Measurements from ENCODE around the gene UBTF.

Gene UBTF

DNA sequence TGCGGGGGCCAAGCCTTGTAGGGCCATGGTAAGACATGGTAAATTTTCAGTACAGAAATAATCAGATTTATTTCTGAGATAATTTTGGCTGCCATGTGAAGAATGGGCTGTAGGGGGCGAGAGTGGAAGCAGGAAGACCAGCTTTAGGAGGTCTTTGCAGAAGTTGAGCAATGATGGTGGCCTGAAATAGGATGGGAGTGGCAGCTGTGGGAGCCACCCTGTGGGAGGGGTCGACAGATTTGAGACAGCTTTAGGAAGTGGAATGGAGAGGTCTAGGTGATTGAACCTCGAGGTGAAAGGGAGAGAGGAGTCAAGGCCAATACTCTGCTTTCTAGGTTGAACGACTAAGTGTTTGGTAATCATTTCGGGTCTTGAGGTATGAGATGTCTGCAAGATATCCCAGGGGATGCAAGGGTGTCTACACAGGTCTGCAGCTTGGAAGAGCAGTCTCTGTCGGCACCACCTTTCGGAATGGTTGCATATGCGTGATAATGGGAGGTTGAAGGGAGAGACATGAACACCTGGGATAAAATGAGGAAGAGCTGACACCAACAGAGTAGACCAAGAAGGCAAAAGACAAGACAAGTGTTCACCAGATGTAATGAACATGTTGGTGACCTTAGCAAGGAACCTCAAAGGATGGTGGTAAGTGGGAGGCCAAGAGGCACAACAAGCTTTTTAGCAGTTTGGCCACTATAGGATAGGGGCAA is 15.6 kb downstream of the UBTF start:
- H3K9ac ChIP-seq (ENCODE audit: low read depth, low read length): no peak overlapping the region
- peaks cover 23% of the 10 kb centered on the region for H3K36me3 ChIP-seq (ENCODE audit: insufficient read depth, low read length)
- no peak overlapping the region for H3K27ac ChIP-seq (ENCODE audit: low read depth, low read length)
- peaks cover 8% of the 10 kb centered on the region for H3K4me1 ChIP-seq (ENCODE audit: insufficient read depth, low read length)
- no peaks in the 10 kb centered on the region for H3K27me3 ChIP-seq (ENCODE audit: insufficient read depth, low read length)
- H3K9me3 ChIP-seq (ENCODE audit: insufficient read depth, low read depth, low read length): no peaks in the 10 kb centered on the region
- no peak overlapping the region for H3K4me3 ChIP-seq (ENCODE audit: low read length)
- WGBS: 55% methylated on average over 9 of the region's 9 CpGs

DNA sequence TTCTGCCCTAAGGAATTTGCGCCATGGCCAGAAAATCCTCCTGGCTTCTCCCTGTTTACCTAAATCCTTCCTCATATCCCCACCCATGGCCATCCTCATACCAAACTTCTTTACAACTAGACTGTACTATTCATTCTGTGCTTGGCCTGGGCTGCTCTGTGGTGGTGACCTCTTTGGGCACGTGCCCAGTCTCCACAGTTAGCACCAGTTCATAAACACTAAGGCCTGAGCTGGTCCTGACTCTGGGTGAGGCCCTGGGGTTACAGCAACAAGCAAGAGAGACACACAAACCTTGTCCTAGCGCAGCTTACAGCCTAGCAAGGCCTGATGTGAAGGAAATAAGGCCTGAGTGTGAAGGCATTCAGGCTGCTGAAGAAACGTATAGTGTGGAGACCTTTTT is 16.7 kb downstream of the UBTF start:
- H3K27me3 ChIP-seq (ENCODE audit: insufficient read depth, low read length): no peaks in the 10 kb centered on the region
- no peak overlapping the region for H3K27ac ChIP-seq (ENCODE audit: low read depth, low read length)
- WGBS: 90% methylated on average over 4 of the region's 4 CpGs
- H3K9ac ChIP-seq (ENCODE audit: low read depth, low read length): no peak overlapping the region
- H3K4me3 ChIP-seq (ENCODE audit: low read length): no peak overlapping the region
- H3K9me3 ChIP-seq (ENCODE audit: insufficient read depth, low read depth, low read length): no peaks in the 10 kb centered on the region
- H3K4me1 ChIP-seq (ENCODE audit: insufficient read depth, low read length): peaks cover 13% of the 10 kb centered on the region
- peaks cover 14% of the 10 kb centered on the region for H3K36me3 ChIP-seq (ENCODE audit: insufficient read depth, low read length)

DNA sequence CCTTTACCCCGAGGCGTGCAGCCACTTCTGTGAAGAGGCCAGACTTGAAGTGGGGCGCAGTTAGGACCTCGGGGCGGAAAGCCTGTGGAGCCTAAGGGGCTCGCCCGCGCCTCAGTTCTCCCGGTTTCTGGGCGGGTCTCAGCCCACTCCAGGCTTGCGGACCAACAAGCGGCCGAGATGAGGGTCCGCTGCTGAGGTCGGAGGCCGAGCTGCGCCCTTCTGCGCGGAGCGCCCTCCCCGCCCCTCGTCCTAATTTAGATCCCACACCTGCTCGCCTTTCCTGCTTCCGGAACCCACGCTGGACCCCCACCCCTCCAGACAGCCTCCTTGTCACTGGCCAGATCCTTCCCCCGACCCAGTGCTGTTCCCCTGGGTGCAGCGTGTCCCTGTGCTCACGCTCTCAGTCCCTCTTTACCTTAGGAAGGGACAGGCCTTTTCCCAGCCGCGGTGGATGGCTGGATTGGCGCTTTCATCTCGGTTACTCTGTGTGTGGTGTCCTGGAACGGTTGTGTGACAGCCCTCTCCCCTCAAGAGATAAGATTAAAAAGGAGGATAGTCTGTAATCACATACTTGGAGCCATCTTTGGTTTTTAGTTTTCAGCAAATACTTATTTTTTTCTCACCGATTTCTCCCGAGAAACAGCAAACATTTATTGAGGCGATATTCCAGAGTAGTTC is 18.9 kb downstream of the UBTF start:
- peak overlapping the region; percentile 71 for H3K4me3 ChIP-seq (ENCODE audit: low read length)
- peaks cover 22% of the 10 kb centered on the region for H3K36me3 ChIP-seq (ENCODE audit: insufficient read depth, low read length)
- H3K27ac ChIP-seq (ENCODE audit: low read depth, low read length): peak overlapping the region; percentile 89
- peak overlapping the region; percentile 83 for H3K9ac ChIP-seq (ENCODE audit: low read depth, low read length)
- peaks cover 13% of the 10 kb centered on the region for H3K4me1 ChIP-seq (ENCODE audit: insufficient read depth, low read length)
- H3K27me3 ChIP-seq (ENCODE audit: insufficient read depth, low read length): no peaks in the 10 kb centered on the region
- H3K9me3 ChIP-seq (ENCODE audit: insufficient read depth, low read depth, low read length): no peaks in the 10 kb centered on the region
- WGBS: 10% methylated on average over 36 of the region's 36 CpGs

DNA sequence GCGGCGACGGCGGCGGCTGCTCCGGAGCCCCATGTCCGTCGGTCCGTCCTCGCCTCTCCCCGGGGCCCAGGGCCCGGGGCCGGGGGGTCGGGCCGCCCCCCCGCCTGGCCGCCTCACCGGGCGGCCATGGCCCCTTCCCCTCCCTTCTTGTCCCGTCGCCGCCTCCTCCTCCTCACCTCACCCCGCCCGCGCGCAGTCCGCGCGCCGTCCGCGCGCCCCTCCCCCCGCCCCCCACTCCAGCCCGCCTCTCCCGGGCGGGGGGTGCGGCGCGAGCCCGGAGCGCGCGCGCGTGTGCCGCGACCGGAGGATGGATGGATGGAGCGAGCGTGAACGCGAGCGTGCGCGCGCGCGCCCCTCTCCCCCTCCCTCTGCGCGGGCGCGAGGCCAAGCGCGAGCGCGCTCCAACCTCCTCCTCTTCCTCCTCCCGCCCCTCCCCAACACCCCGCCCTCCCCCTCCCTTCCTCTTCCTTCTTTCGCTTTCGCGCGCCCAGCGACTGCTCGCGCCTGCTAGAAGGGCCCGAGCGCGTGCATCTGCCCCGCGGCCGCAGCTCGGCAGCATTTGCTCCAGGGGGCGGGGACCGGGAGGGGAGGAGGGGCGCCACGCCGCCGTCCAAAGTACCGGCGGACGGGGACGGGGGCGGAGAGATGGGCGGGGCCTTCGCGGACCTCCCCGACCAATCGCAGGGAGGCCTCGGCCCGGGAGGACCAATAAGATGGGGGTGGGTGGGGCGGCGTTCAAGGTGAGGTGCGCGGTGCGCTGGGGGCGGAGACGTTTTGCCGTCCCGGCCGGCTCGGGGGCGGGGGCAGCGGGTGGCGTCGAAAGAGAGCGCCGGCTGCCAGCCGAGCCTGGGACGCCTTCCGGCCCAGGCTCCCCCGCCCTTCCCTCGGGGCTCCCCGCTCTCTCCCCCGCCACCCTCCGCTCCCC is 19.7 kb downstream of the UBTF start, which contains the start of gene ATXN7L3:
ATXN7L3 (minus strand) TSS at position 332 of the 925 bp plus-strand sequence. CDS start 1,814 bp downstream, outside the sequence.
- Histone ChIP-seq H3K27me3 (ENCODE audit: insufficient read depth, low read length) (no peaks in the 10 kb centered on the region), H3K4me3 (ENCODE audit: low read length) (peak within 1 kb of the TSS; percentile 85), H3K9me3 (ENCODE audit: insufficient read depth, low read depth, low read length) (no peaks in the 10 kb centered on the region), H3K27ac (ENCODE audit: low read depth, low read length) (peak within 1 kb of the TSS; percentile 93), H3K36me3 (ENCODE audit: insufficient read depth, low read length) (peaks cover 30% of the 10 kb centered on the region), H3K4me1 (ENCODE audit: insufficient read depth, low read length) (peaks cover 13% of the 10 kb centered on the region), H3K9ac (ENCODE audit: low read depth, low read length) (peak within 1 kb of the TSS; percentile 87)
- WGBS: under 1% methylated on average over 95 of the region's 126 CpGs

DNA sequence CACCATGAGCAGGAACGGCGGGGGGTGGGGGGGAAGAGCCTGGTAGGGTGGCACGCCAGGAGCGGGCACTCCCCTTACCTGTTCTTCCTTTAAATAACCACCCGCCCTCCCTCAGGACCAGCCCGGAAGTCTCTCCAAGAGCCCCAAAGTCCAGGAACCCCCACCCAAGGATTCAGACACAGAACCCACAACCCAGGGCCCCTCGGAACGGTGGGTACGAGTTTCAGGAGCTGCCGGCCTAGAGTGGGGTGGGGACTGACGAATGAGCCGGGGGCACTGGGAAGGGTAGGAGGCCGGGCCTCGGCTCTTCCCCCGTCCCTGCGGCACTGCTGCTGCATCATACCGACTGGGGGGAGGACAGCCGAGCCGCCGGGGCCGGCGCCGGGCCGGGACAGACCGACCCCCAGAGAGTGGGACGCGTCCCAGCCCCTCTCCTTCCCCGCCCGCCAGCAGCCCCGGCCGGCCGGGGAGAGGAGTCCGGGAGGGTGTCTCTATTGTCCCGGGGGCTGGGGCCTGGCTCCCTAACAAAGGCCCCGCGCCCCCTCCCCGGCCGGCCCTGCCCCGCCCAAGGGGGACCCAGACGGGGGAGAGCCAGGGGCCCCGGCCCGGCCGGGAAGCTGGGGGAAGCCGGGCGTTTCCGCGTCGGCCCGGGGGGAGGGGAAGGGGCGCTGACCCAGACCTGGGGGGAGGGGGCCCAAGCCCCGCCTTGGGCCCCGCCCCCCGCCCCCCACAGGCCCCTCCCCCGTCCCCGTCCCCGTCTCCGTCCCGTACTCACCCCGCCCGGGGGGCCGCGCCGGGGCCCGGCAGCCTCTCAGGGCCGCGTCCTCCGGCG is 20.5 kb downstream of the UBTF start:
- H3K9ac ChIP-seq (ENCODE audit: low read depth, low read length): peak overlapping the region; percentile 87
- H3K9me3 ChIP-seq (ENCODE audit: insufficient read depth, low read depth, low read length): no peaks in the 10 kb centered on the region
- peaks cover 39% of the 10 kb centered on the region for H3K36me3 ChIP-seq (ENCODE audit: insufficient read depth, low read length)
- peak overlapping the region; percentile 93 for H3K27ac ChIP-seq (ENCODE audit: low read depth, low read length)
- peak overlapping the region; percentile 85 for H3K4me3 ChIP-seq (ENCODE audit: low read length)
- H3K4me1 ChIP-seq (ENCODE audit: insufficient read depth, low read length): peaks cover 11% of the 10 kb centered on the region
- no peaks in the 10 kb centered on the region for H3K27me3 ChIP-seq (ENCODE audit: insufficient read depth, low read length)
- whole genome bisulfite sequencing: 0% methylated on average over 61 of the region's 68 CpGs

DNA sequence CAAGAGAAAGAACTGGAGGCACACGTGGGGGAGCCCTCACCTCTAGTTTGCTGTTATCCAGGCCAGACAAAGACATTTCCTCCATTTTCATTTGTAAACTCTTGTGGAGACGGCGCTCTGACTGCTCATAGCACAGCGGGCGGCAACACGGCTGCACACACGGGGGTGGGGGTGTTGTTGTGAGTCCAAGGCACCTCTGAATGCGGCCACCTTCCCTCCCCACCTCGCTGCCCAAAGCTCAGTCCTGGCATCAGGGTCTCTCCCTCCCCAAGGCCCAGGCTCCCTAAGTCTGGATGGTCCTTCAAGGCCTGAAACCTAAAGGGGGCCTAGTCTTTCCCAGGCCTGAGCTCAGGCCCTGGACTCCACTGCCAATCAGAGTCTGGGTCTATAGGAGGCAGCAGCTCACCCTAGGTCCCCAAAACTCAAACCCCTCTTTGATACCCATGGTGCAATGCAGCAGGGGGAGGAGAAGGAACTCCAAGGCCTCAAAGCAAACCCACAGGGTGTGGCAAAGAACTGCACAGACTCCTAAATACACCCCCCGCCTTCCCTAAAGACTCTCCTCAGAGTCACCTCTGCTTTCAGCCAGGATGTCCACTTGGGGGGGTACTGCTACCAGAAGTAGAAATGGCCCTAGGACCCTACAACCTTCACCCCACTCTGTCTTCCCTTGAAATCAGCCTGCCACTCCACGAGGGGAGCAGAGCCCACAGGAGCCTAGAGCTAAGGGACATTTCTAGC is 21.3 kb downstream of the UBTF start:
- 94% methylated on average over 10 of the region's 11 CpGs for WGBS
- peak overlapping the region; percentile 93; the same call in 1 of the 2 replicates for H3K27ac ChIP-seq (ENCODE audit: low read depth, low read length)
- peak overlapping the region; percentile 85 for H3K4me3 ChIP-seq (ENCODE audit: low read length)
- H3K36me3 ChIP-seq (ENCODE audit: insufficient read depth, low read length): peaks cover 47% of the 10 kb centered on the region
- peaks cover 9% of the 10 kb centered on the region for H3K4me1 ChIP-seq (ENCODE audit: insufficient read depth, low read length)
- H3K27me3 ChIP-seq (ENCODE audit: insufficient read depth, low read length): no peaks in the 10 kb centered on the region
- H3K9me3 ChIP-seq (ENCODE audit: insufficient read depth, low read depth, low read length): no peaks in the 10 kb centered on the region
- H3K9ac ChIP-seq (ENCODE audit: low read depth, low read length): peak overlapping the region; percentile 87

DNA sequence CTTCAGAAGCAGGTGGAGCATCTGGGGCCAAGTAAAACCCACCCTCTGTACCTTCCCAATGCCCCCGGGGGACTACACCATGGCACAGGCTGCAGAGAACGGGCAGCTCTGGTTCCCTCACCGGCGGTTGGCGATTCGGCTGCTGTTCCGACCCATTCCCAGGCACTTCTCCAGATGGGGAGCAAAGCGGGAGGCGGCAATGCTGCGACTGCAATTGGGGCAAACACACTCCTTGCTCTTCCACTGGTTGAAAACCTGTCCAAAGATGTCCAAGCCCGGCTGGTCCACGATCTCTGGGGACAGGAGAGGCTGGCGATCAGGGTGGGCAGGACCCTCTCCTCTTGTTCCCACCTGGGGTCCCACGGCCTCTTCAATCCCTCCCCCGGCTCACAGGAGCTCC is 22.4 kb downstream of the UBTF start:
- no peak overlapping the region for H3K27ac ChIP-seq (ENCODE audit: low read depth, low read length)
- H3K4me3 ChIP-seq (ENCODE audit: low read length): no peak overlapping the region

DNA sequence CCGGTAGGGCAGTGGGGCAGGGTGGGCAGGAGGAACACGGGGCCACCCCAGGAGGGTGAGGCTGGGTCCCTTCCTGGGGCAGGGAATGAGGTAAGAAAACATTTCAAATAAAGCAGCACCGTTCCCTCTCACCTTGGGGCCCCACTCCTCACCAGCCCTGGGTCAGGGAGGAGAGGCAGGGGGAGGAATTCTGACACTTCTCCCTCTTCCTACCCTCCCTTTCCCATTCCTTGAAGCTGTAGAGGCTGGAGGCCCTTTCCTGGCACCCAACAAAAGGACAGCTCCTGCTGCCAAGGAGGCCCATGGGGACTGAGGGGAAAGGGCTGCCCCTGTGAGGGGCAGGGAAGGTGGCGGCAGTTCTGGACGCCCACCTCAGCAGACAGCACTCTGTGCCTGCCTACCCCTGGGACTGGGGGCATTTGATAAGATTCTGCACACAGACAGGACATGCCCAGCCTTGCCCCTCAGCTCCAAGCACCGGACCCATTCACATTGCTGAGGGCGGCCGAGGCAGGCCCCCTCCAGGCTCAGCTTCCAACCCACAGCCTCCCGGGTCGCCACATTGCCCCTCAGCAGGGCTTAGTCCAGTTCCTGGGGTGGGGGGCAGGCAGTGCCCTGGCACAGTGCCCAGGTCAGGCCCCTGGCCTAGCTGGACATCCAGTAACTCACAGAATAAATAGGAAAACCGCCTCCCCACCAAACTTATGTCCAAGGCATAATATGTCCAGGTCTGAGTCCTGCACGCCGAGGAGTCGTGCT is 26.0 kb downstream of the UBTF start:
- WGBS: 92% methylated on average over 13 of the region's 14 CpGs
- Histone ChIP-seq H3K9me3 (ENCODE audit: insufficient read depth, low read depth, low read length) (no peaks in the 10 kb centered on the region), H3K4me3 (ENCODE audit: low read length) (no peak overlapping the region), H3K9ac (ENCODE audit: low read depth, low read length) (no peak overlapping the region), H3K27ac (ENCODE audit: low read depth, low read length) (0 out of 2 replicates have a peak overlapping the region, but pooled peaks have one; percentile 16), H3K36me3 (ENCODE audit: insufficient read depth, low read length) (peaks cover 62% of the 10 kb centered on the region), H3K4me1 (ENCODE audit: insufficient read depth, low read length) (peaks cover 16% of the 10 kb centered on the region), H3K27me3 (ENCODE audit: insufficient read depth, low read length) (no peaks in the 10 kb centered on the region)

More for the DNA sequence above, 22.4 kb downstream of the UBTF start:
- Histone ChIP-seq H3K9ac (ENCODE audit: low read depth, low read length) (no peak overlapping the region), H3K4me1 (ENCODE audit: insufficient read depth, low read length) (peaks cover 14% of the 10 kb centered on the region), H3K27me3 (ENCODE audit: insufficient read depth, low read length) (no peaks in the 10 kb centered on the region), H3K36me3 (ENCODE audit: insufficient read depth, low read length) (peaks cover 48% of the 10 kb centered on the region), H3K9me3 (ENCODE audit: insufficient read depth, low read depth, low read length) (no peaks in the 10 kb centered on the region)
- WGBS: 96% methylated on average over 15 of the region's 15 CpGs

DNA sequence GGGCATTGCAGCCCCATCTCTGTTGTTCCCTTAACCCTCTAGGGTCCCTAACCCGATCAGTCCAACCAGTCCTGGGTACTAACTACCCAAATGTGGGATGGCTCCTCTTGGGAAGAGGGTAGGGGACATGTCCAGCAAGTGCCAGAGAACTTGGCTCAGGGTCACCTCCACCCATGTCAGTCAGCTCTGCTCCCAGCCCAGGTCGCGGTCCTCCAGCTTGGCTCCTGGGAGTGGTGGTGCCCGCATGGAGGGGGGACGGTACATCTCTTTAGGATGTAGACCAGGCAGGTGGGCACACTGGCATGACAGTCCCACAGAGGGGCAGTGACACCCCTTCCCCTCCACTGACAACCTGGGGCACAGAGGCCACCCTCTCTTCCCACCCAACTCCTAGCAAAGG is 26.7 kb downstream of the UBTF start:
- Histone ChIP-seq H3K9ac (ENCODE audit: low read depth, low read length) (no peak overlapping the region), H3K27me3 (ENCODE audit: insufficient read depth, low read length) (no peaks in the 10 kb centered on the region), H3K9me3 (ENCODE audit: insufficient read depth, low read depth, low read length) (no peaks in the 10 kb centered on the region), H3K27ac (ENCODE audit: low read depth, low read length) (peak overlapping the region; percentile 34), H3K4me3 (ENCODE audit: low read length) (no peak overlapping the region), H3K36me3 (ENCODE audit: insufficient read depth, low read length) (peaks cover 60% of the 10 kb centered on the region), H3K4me1 (ENCODE audit: insufficient read depth, low read length) (peaks cover 14% of the 10 kb centered on the region)
- WGBS: 98% methylated on average over 5 of the region's 5 CpGs
